ENCODE measurements around the gene CXorf65.
A peak's percentile ranks its signal among the peaks of the same experiment; 100 is the strongest.

CXorf65 gene

GRCh38 chrX:71106427-71106826 lies at the start of gene CXorf65:
CXorf65 (minus strand) TSS chrX:71106740; CDS start chrX:71106556, 184 bp downstream.
- DNase-seq (ENCODE audit: low spot score) = no peak

DNA sequence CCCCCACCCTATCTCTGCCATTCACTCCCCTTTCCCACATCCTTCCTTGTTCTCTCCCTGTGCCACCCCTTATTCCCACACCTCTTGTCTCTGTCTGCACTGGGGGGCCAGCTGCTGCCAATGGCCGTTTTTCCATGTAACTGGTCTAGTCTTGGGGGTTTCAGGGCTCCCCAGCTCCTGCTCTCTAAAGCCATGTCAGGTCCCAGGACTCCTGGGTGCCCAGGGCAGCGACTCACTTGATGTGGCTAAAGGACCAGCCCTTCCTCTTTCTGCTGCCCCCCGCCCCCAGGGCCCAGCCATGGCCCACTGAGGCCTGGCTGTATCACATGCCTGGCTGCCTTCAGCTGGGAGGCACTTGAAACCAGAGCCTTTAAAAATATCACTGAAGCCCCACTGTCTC lies 48.1 kb upstream of the CXorf65 start:
- DNase-seq (ENCODE audit: low spot score) = no peak

DNA sequence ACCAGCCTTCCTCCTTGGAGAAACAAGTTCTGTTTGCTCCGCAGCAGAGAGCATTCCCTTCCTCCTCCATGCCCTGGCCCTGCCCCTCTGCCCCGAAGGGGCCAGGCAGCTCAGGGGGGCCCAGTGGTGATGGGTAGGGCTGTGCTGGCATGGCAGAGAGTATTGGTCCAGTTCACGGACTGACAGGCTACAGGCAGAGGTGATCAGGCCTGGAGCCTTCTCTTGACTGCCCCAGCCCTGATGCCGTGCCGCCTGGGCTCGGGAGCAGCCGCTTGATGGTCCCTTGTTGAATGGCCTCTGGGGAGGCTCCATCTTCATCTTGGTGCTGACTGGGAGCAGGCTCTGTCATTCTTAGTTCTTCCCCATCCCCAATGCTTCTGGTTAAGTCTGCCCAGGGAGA lies 47.7 kb upstream of the CXorf65 start:
- DNase-seq (ENCODE audit: low spot score) = no peak

- DNase-seq (ENCODE audit: low spot score) = no peak
Observed at GRCh38 chrX:71151366-71151765, 44.8 kb upstream of the CXorf65 start.

- no peak for DNase-seq (ENCODE audit: low spot score)
Observed at GRCh38 chrX:71148278-71148663, 41.7 kb upstream of the CXorf65 start.

- DNase-seq (ENCODE audit: low spot score) = no peak
Observed at GRCh38 chrX:71147496-71148277, 41.1 kb upstream of the CXorf65 start.

DNA sequence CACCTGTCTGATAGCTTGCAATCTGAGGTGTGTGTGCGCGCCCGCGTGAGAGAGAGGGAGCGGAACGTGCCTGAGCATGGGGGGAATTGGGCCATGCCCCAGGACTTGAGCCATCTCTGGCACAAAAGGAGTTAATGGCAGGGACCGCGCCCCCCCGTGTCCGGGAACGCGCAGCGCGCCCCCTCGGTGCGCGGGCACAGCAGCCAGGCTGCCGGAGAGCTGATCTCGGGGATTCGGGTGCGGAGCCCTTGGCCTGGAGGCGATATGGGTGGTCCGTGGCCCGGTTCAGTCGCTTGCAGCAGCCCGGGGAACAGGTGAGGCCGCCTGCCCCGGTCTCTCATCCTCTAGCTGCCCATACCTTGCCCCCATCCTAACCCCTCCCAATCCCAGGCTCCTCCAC lies 38.1 kb upstream of the CXorf65 start, which contains the start of gene NLGN3:
Gene NLGN3 (plus strand): TSS at position 191 of the 400 bp plus-strand sequence. CDS start 2,909 bp downstream, outside the sequence.
- peak; percentile 61 for DNase-seq (ENCODE audit: low spot score)

DNA sequence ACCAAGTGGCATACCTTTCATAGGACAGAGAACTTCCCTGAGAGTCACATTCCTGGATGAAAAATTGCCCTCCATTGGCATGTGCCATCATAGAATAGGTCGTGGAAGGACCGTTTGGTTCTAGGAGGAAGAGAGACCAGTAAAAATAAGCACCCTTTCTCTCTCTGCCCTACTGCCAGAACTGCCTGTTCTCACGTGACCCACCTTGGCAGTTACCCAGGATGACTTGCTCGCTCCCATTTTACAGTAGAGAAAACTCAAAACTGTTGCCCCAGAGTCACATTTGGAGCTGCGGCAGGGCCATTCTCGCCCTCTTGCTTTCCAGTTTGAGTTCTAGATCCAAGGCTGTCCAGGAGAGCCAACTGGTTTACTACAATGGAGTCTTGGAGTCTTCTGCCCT lies 37.0 kb upstream of the CXorf65 start:
- no peak for DNase-seq (ENCODE audit: low spot score)

DNA sequence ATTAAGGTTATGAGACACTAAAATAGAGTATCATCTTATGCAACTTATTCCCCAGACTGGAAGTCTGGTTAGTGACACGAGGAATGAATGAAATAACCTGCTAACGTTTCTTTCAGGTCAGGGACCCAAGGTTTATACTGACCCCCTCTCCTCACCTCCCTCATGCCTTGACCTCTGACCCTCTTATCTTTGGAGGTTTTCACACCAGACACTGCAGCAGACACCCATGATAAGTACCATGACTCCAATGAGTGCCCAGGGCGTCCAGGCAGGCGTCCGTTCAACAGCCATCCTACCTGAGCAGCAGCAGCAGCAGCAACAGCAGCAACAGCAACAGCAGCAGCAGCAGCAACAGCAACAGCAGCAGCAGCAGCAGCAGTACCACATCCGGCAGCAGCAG lies 33.9 kb upstream of the CXorf65 start:
- no peak for DNase-seq (ENCODE audit: low spot score)

DNA sequence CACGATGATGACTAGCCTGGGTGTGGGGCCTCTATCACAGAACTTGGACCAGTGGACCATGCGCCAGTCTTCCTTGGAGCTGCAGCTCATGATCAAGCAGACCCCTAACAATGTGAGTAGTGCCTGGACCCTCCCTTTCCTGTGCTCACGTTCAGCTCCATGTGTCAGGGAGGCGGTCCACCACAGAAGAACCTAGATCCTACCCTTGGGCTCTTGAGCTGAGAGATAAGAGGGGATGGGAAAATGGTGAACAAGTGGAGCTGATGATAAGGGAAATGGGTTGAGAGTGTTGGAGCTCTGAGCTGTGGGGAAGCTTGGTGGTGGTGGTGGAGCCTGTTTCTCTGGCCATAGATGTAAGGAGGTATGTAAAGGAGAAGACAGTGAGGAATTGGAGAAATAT lies 25.0 kb upstream of the CXorf65 start:
- DNase-seq (ENCODE audit: low spot score) = no peak

GRCh38 chrX:71128915-71129765 lies 22.6 kb upstream of the CXorf65 start:
- DNase-seq (ENCODE audit: low spot score) = peak; percentile 67

GRCh38 chrX:71128166-71128833 lies 21.8 kb upstream of the CXorf65 start:
- no peak for DNase-seq (ENCODE audit: low spot score)

- no peak for DNase-seq (ENCODE audit: low spot score)
Observed at GRCh38 chrX:71118985-71119535, 12.5 kb upstream of the CXorf65 start.

GRCh38 chrX:71118032-71118984 lies 11.8 kb upstream of the CXorf65 start, which contains the start of gene MED12:
MED12 (plus strand) TSS chrX:71118596; CDS start chrX:71118755, 159 bp downstream.
- peak; percentile 88 for DNase-seq (ENCODE audit: low spot score)

DNA sequence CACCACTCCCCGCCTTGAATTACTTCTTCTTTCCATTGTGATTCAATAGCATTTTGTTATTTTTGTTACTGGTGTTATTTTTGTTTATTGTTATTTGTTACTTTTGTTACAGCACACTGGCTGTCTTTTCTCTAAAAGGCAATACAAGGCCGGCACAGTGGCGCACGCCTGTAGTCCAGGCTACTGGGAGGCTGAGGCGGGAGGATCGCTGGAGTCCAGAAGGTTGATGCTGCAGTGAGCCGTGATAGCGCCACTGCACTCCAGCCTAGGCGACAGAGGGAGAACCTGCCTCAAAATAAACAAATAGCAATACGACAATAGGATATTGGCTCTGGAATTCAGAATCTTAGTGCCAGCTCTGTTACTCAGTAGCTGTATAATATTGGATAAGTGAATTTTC lies 10.8 kb upstream of the CXorf65 start:
- no peak for DNase-seq (ENCODE audit: low spot score)

GRCh38 chrX:71111921-71112431 lies 5.4 kb upstream of the CXorf65 start:
- DNase-seq (ENCODE audit: low spot score) = no peak

DNA sequence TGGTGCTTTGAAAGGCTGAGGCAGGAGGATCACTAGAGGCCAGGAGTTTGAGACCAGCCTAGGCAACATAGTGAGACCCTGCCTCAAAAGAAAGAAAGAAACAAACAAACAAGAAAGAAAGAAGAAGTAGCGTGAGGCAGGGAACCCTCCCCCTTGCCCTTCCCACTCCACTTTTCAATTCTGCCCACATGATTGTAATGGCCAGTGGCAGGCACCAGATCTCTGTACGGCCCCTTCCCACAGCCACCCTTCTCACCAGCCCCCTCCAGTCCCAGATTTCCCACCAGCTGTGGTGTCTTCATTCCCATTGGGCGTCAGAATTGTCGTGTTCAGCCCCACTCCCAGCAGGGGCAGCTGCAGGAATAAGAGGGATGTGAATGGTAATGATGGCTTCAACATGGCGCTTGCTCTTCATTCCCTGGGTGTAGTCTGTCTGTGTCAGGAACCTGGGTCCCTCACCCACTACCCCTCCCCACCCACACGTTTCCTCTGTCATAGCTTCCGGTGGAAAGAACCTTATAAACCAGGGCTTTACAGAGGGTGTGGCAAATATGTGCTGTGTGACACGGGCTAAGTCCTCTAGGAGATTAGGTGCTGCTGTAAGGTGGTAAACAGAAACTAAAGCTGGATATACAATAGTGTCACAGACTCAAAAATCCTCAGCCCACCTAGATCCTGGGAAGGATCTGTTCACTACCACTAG lies 4.8 kb upstream of the CXorf65 start, which contains the start of gene IL2RG:
Gene IL2RG (minus strand): TSS at position 437 of the 703 bp plus-strand sequence. CDS start 38 bp downstream, at position 399.
- no peak for DNase-seq (ENCODE audit: low spot score)

- no peak for DNase-seq (ENCODE audit: low spot score)
Observed at GRCh38 chrX:71109051-71109450, 2.5 kb upstream of the CXorf65 start.

DNA sequence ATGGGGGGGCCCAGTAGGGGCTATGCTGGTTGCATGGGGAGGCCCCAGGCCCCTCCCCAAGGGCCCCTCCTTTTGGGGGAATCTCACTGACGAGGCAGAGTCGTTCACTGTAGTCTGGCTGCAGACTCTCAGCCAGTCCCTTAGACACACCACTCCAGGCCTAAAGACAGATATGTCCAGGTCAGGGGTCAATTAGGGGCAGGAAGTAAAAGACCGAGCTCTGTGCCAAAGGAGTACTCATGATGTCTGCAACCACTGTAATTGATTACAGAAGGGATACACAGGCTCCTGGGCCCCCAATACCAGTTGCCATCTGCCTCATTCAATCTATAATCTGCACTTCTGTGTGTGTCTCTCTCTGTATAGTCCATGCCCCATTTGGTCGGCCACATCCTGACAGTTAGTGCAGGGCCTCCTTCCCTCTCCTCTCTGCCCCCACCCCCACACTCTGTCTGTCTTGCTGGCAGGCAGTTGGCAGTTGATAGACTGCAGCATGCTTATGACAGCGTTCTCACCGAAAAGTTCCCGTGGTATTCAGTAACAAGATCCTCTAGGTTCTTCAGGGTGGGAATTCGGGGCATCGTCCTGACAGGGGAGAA lies 1.3 kb upstream of the CXorf65 start:
- no peak for DNase-seq (ENCODE audit: low spot score)

Data from ecto neural progenitor cell (in vitro differentiated cells).